HEK293T (cell line): ENCODE measurements around the gene TM4SF4.

Experiments used
- CTBP1 ChIP-seq: fragments of 450-650 bp; IDR thresholded peaks from 2 replicates; pipeline ENCODE4 v1.6.1; 2016; ENCODE audit warnings: borderline replicate concordance
- FOXK2 ChIP-seq: fragments of 450-650 bp; IDR thresholded peaks from 2 replicates; pipeline ENCODE4 v1.6.1; 2016; ENCODE audit warnings: mild to moderate bottlenecking
- HDGF ChIP-seq: fragments of 450-650 bp; IDR thresholded peaks from 2 replicates; pipeline ENCODE4 v1.6.1; 2017; ENCODE audit warnings: antibody characterized with exemption, borderline replicate concordance

DNA sequence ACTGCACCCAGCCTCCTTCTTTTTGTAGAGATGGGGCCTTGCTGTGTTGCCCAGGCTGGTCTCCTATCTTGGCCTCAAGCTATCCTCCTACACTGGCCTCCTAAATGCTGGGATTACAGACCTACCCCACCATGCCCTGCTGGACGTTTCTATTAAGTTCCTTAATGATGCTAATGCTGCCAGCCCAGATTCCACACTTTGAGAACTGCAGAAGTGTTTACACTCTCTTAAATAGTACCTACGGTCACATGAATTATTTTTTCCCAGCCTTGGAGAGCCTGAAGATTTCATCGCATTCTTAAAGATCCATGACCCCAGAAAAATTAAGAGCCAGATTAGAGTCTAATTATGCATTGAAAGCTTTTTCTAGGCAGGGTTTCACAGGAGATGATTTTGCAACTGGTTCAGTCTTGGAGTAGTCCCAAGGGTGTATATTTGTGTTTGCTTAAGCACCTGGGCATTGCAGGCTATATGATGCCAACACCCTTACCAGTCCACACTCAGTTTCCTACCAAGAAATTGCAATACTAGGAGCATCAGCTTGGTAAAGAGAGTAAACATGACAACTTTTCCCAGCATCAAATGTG is 36.6 kb downstream of the TM4SF4 start:
- TF ChIP-seq FOXK2, result no peak
- no peak for TF ChIP-seq CTBP1
- TF ChIP-seq HDGF, result no peak
